K562 (cell line): ENCODE results near the gene ABHD16A. TPM values are rescaled to one million over a fixed set of nuclear protein-coding genes. Genes with fewer than 3 reads are reported as not detected.

Experiments
- CBFA2T3 ChIP-seq: fragments of 450-650 bp; IDR thresholded peaks from 2 replicates; pipeline ENCODE4 v1.6.1; 2017
- CHAMP1 ChIP-seq: fragments of 450-650 bp; IDR thresholded peaks from 2 replicates; pipeline ENCODE4 v1.6.1; 2016; ENCODE audit warnings: mild to moderate bottlenecking
- GTF2E2 ChIP-seq: fragments of 200-800 bp; sonication (Bioruptor generic); IDR thresholded peaks from 2 replicates; pipeline ENCODE4 v1.6.1; 2016; ENCODE audit warnings: missing genetic modification characterization, missing compliant biosample characterization
- HEY1 ChIP-seq: fragments of 250-450 bp; sonication (Bioruptor Pico); IDR thresholded peaks from 2 replicates; pipeline ENCODE4 v1.5.0; 2020; ENCODE audit warnings: mild to moderate bottlenecking, moderate library complexity, borderline replicate concordance
- KLF10 ChIP-seq: fragments of 250-450 bp; sonication (Bioruptor Pico); IDR thresholded peaks from 2 replicates; pipeline ENCODE4 v1.6.1; 2021; ENCODE audit warnings: matching md5 sums
- MGA ChIP-seq: fragments of 450-650 bp; IDR thresholded peaks from 2 replicates; pipeline ENCODE4 v1.6.1; 2016; ENCODE audit warnings: mild to moderate bottlenecking, moderate library complexity
- NFE2 ChIP-seq: IDR thresholded peaks from 2 replicates; pipeline ENCODE4 v1.6.1; 2014; ENCODE audit warnings: antibody characterized with exemption, low read depth
- ZNF232 ChIP-seq: sonication (generic); formaldehyde crosslinking; IDR thresholded peaks from 2 replicates; pipeline ENCODE4 v1.8.0; 2022; ENCODE audit warnings: mild to moderate bottlenecking, missing genetic modification reagents
- polyA plus RNA-seq, 8 experiments: library from polyadenylated mRNA; depleted of rRNA in 4 of 8; stranded (reverse) in 5 of 8; unstranded in 3 of 8; fragments of >200 nt; fragmentation: Nextera tagmentation in 2 of 8; fragmentation: Illumina TruSeq in 1 of 8; extraction: Ambion mirVana in 2 of 8; extraction: Trizol in 1 of 8; gene quantifications; 2 replicates each; pipeline versions ENCODE4 v1.2.1 to v1.2.3, GENCODE V29; 2011 to 2014; ENCODE audit warnings: inconsistent platforms in 1 of 8, missing spikeins in 1 of 8
- total RNA-seq, 7 experiments: library from RNA; depleted of rRNA in 6 of 7; stranded (reverse); fragments of >200 nt in 6 of 7; fragmentation: Illumina TruSeq in 2 of 7; extraction: Trizol in 2 of 7; gene quantifications; 2 replicates each; pipeline versions ENCODE4 v1.2.1 to v1.2.3, GENCODE V29; 2011 to 2021; ENCODE audit warnings: low replicate concordance in 1 of 7
- TF ChIP-seq, protein P1 (sequence below): fragments of 450-650 bp; formaldehyde crosslinking; IDR thresholded peaks from 2 replicates; pipeline ENCODE4 v1.4.0; 2022; ENCODE audit warnings: missing genetic modification characterization
- TF ChIP-seq, protein P2 (sequence below): fragments of 450-650 bp; formaldehyde crosslinking; IDR thresholded peaks from 2 replicates; pipeline ENCODE4 v1.4.0; 2020; ENCODE audit warnings: mild to moderate bottlenecking, mixed read lengths

The ABHD16A gene
- total and polyA plus RNA-seq, 9 of the 15 experiments (the other 6 are each of a cell fraction or from before 2014, with no cell fraction given), result 25.8 to 120 (median 81.6) TPM

GRCh38 chr6:31652925-31653724 lies 50.0 kb downstream of the ABHD16A start (continued):
- TF ChIP-seq MGA (no peak), HEY1 (CRISPR knock-in tag) (no peak; the same call in 1 of the 2 replicates), CBFA2T3 (0 out of 2 replicates have a peak, but pooled peaks have one; percentile 3), NFE2 (no peak), ZNF232 (CRISPR knock-in tag) (peak; percentile 79), CHAMP1 (no peak), KLF10 (CRISPR knock-in tag) (0 out of 2 replicates have a peak, but pooled peaks have one; percentile 9), GTF2E2 (tag) (peak; percentile 92; the same call in 1 of the 2 replicates)
- TF ChIP-seq, protein P1, sequence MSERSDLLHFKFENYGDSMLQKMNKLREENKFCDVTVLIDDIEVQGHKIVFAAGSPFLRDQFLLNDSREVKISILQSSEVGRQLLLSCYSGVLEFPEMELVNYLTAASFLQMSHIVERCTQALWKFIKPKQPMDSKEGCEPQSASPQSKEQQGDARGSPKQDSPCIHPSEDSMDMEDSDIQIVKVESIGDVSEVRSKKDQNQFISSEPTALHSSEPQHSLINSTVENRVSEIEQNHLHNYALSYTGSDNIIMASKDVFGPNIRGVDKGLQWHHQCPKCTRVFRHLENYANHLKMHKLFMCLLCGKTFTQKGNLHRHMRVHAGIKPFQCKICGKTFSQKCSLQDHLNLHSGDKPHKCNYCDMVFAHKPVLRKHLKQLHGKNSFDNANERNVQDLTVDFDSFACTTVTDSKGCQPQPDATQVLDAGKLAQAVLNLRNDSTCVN (CRISPR knock-in tag), result peak; percentile 6; the same call in 1 of the 2 replicates
- TF ChIP-seq, protein P2, sequence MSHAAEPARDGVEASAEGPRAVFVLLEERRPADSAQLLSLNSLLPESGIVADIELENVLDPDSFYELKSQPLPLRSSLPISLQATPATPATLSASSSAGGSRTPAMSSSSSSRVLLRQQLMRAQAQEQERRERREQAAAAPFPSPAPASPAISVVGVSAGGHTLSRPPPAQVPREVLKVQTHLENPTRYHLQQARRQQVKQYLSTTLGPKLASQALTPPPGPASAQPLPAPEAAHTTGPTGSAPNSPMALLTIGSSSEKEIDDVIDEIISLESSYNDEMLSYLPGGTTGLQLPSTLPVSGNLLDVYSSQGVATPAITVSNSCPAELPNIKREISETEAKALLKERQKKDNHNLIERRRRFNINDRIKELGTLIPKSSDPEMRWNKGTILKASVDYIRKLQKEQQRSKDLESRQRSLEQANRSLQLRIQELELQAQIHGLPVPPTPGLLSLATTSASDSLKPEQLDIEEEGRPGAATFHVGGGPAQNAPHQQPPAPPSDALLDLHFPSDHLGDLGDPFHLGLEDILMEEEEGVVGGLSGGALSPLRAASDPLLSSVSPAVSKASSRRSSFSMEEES (CRISPR knock-in tag), result no peak
